K562 (cell line): ENCODE measurements around the gene KIF23. TPM values are rescaled to one million over a fixed set of nuclear protein-coding genes. Genes with fewer than 3 reads are reported as not detected.

Source experiments
- ATAC-seq: fragments of 200-7000 bp; cut with Tn5 transposase; 3 replicates; pipeline ENCODE4 v1.9.1; 2020; ENCODE audit warnings: moderate library complexity
- BruUV-seq: library from RNA; stranded (reverse); fragments of 400-500 nt; replicated peaks from 2 replicates; lab custom pipeline; 2021; lab: Mats Ljungman, UMichigan
- CTCF ChIA-PET: fragments of 300-600 bp; formaldehyde crosslinking; extraction: SDS; loops from one replicate; lab custom pipeline; 2021; ENCODE audit warnings: low intra/inter-chr PET ratio; lab: Yijun Ruan, JAX
- POLR2A ChIA-PET: fragments of 300-600, 350-650 bp; sonication (Branson Sonifier 250); formaldehyde crosslinking; extraction: SDS; loops from one replicate; lab custom pipeline; 2021; ENCODE audit warnings: antibody characterized with exemption, inconsistent platforms; lab: Yijun Ruan, JAX
- DNase-seq, 4 experiments: peaks; one replicate each; pipeline versions ENCODE4 v3.0.0 to v3.0.0-alpha.2; 2011 to 2018; ENCODE audit warnings: low spot score in 3 of 4, mixed read lengths in 3 of 4; ENCODE audit errors: extremely low read depth in 1 of 4
- FAIRE-seq: peaks from 2 replicates; lab custom pipeline; 2011; peaks lifted over from hg19 to GRCh38; lab: Jason Lieb, UNC
- H2AFZ ChIP-seq: 2 replicates; pipeline ENCODE4 v1.6.0; 2011; ENCODE audit warnings: low read depth, low read length, control low read depth, inconsistent platforms
- H3K27ac ChIP-seq: fragments of 200-600 bp; 3 replicates; pipeline ENCODE4 v1.8.0; 2011; ENCODE audit warnings: low read depth, mild to moderate bottlenecking, control low read depth, inconsistent platforms, low read length, moderate library complexity, mixed read lengths; ENCODE audit errors: extremely low read depth
- H3K27me3 ChIP-seq, 2 experiments: fragments of 300-600 bp in 1 of 2; 2 replicates in 1 of 2; 3 replicates in 1 of 2; pipeline versions ENCODE4 v1.6.0 to v1.8.0; 2011; ENCODE audit warnings: inconsistent platforms in 2 of 2, low read length in 2 of 2, mild to moderate bottlenecking in 1 of 2, mixed read lengths in 1 of 2, moderate library complexity in 1 of 2; ENCODE audit not compliant: control insufficient read depth in 2 of 2, insufficient read depth in 2 of 2
- H3K36me3 ChIP-seq: fragments of 300-600 bp; 3 replicates; pipeline ENCODE4 v1.8.0; 2011; ENCODE audit warnings: mild to moderate bottlenecking, low read length, inconsistent platforms; ENCODE audit not compliant: control insufficient read depth, insufficient read depth
- H3K4me1 ChIP-seq, 2 experiments: fragments of 200-600 bp in 1 of 2; replicated peaks in 1 of 2; 2 replicates in 1 of 2; 3 replicates in 1 of 2; pipeline versions ENCODE4 v1.5.1 to v1.8.0; 2011; ENCODE audit warnings: inconsistent platforms in 2 of 2, low read length in 2 of 2, mild to moderate bottlenecking in 1 of 2, mixed read lengths in 1 of 2, moderate library complexity in 1 of 2; ENCODE audit not compliant: control insufficient read depth in 2 of 2, insufficient read depth in 2 of 2
- H3K4me2 ChIP-seq: 2 replicates; pipeline ENCODE4 v1.6.1; 2011; ENCODE audit warnings: low read length, control low read depth, inconsistent platforms, mixed read lengths; ENCODE audit not compliant: insufficient read depth
- H3K4me3 ChIP-seq: fragments of 200-600 bp; sonication (generic), shearing (Covaris generic); 2 replicates; pipeline ENCODE4 v1.5.1; 2016; ENCODE audit warnings: control low read depth, inconsistent platforms
- H3K79me2 ChIP-seq: fragments of 200-600 bp; 3 replicates; pipeline ENCODE4 v1.8.0; 2011; ENCODE audit warnings: low read length, inconsistent platforms; ENCODE audit not compliant: control insufficient read depth, insufficient read depth
- H3K9ac ChIP-seq, 2 experiments: 2 replicates each; pipeline versions ENCODE4 v1.6.0 to v1.6.1; 2011; ENCODE audit warnings: low read depth in 2 of 2, low read length in 2 of 2, control low read depth in 1 of 2, inconsistent platforms in 1 of 2, mild to moderate bottlenecking in 1 of 2, mixed read lengths in 1 of 2; ENCODE audit not compliant: insufficient read depth in 1 of 2
- H3K9me1 ChIP-seq: one replicate; pipeline ENCODE4 v1.6.0; 2011; ENCODE audit warnings: inconsistent platforms, mild to moderate bottlenecking, low read length, moderate library complexity; ENCODE audit not compliant: control insufficient read depth, insufficient read depth
- H3K9me3 ChIP-seq: replicated peaks from 2 replicates; pipeline ENCODE4 v1.5.1; 2011; ENCODE audit warnings: low read depth, low read length, inconsistent platforms; ENCODE audit not compliant: control insufficient read depth, insufficient read depth
- H4K20me1 ChIP-seq: replicated peaks from 2 replicates; pipeline ENCODE4 v1.6.1; 2011; ENCODE audit warnings: low read length, inconsistent platforms, mixed read lengths; ENCODE audit not compliant: control insufficient read depth, insufficient read depth
- BHLHE40 ChIP-seq: IDR thresholded peaks from 2 replicates; pipeline ENCODE4 v1.6.1; 2011; ENCODE audit warnings: low read length, improper control_type of control experiment
- CCAR2 ChIP-seq: fragments of 200-400 bp; formaldehyde crosslinking; IDR thresholded peaks from 2 replicates; pipeline ENCODE4 v1.6.1; 2017; ENCODE audit warnings: mild to moderate bottlenecking, low read depth, low read length
- ELK3 ChIP-seq: fragments of 450-650 bp; formaldehyde crosslinking; IDR thresholded peaks from 2 replicates; pipeline ENCODE4 v1.4.0; 2020; ENCODE audit warnings: mild to moderate bottlenecking
- HCFC1 ChIP-seq: IDR thresholded peaks from 2 replicates; pipeline ENCODE4 v1.6.1; 2012; ENCODE audit warnings: low read depth, low read length, improper control_type of control experiment
- HMG20B ChIP-seq: fragments of 250-450 bp; sonication (Bioruptor Pico); IDR thresholded peaks from 2 replicates; pipeline ENCODE4 v1.5.0; 2021; ENCODE audit warnings: mild to moderate bottlenecking
- KDM4B ChIP-seq, 2 experiments: fragments of 450-650 bp in 1 of 2; sonication (generic) in 1 of 2; IDR thresholded peaks; 2 replicates each; pipeline ENCODE4 v1.6.1; 2016 to 2017; ENCODE audit warnings: borderline replicate concordance in 2 of 2, antibody characterized with exemption in 1 of 2, low read depth in 1 of 2, mild to moderate bottlenecking in 1 of 2
- NFE2L1 ChIP-seq: fragments of 450-650 bp; IDR thresholded peaks from 2 replicates; pipeline ENCODE4 v1.6.1; 2016; ENCODE audit warnings: missing genetic modification characterization, low read depth, mild to moderate bottlenecking, missing compliant biosample characterization, moderate library complexity, borderline replicate concordance
- THRB ChIP-seq: fragments of 450-650 bp; formaldehyde crosslinking; conservative IDR thresholded peaks from 2 replicates; pipeline ENCODE4 v1.4.0; 2022; ENCODE audit warnings: mild to moderate bottlenecking, missing genetic modification characterization
- ZBTB11 ChIP-seq, 3 experiments: fragments of 200-800 bp in 1 of 3; fragments of 250-450 bp in 1 of 3; fragments of 450-650 bp in 1 of 3; sonication (Bioruptor Pico) in 1 of 3; sonication (Bioruptor generic) in 1 of 3; formaldehyde crosslinking in 1 of 3; IDR thresholded peaks; 2 replicates each; pipeline versions ENCODE4 v1.6.1 to v1.8.0; 2016 to 2022; ENCODE audit warnings: mild to moderate bottlenecking in 2 of 3, missing genetic modification characterization in 2 of 3, missing compliant biosample characterization in 1 of 3, moderate library complexity in 1 of 3
- ZNF277 ChIP-seq: fragments of 250-450 bp; sonication (Bioruptor Pico); IDR thresholded peaks from 2 replicates; pipeline ENCODE4 v1.8.0; 2022; ENCODE audit warnings: inconsistent platforms, mild to moderate bottlenecking, moderate library complexity, borderline replicate concordance
- WGBS: fragments of 100-300 bp; shearing (Covaris generic); methylation state at CpG from one replicate; pipeline ENCODE4 v1.1.6; 2016; ENCODE audit warnings: low coverage, mixed read lengths; ENCODE audit not compliant: insufficient coverage; ENCODE audit errors: missing lambda C conversion rate; 5-methylcytosine and 5-hydroxymethylcytosine counted together
- in situ Hi-C: fragments of 300-500 bp; cut with MboI; formaldehyde crosslinking; loops from 4 replicates; pipeline ENCODE4 v1.15.0; 2018; ENCODE audit warnings: inconsistent platforms, mixed read lengths
- intact Hi-C: fragments of 100-400 bp; cut with micrococcal nuclease; formaldehyde crosslinking; loops from 2 replicates; pipeline ENCODE4 v1.14.2; 2022
- polyA plus RNA-seq, 8 experiments: library from polyadenylated mRNA; depleted of rRNA in 4 of 8; stranded (reverse) in 5 of 8; unstranded in 3 of 8; fragments of >200 nt; fragmentation: Nextera tagmentation in 2 of 8; fragmentation: Illumina TruSeq in 1 of 8; extraction: Ambion mirVana in 2 of 8; extraction: Trizol in 1 of 8; gene quantifications; 2 replicates each; pipeline versions ENCODE4 v1.2.1 to v1.2.3, GENCODE V29; 2011 to 2014; ENCODE audit warnings: inconsistent platforms in 1 of 8, missing spikeins in 1 of 8
- total RNA-seq, 7 experiments: library from RNA; depleted of rRNA in 6 of 7; stranded (reverse); fragments of >200 nt in 6 of 7; fragmentation: Illumina TruSeq in 2 of 7; extraction: Trizol in 2 of 7; gene quantifications; 2 replicates each; pipeline versions ENCODE4 v1.2.1 to v1.2.3, GENCODE V29; 2011 to 2021; ENCODE audit warnings: low replicate concordance in 1 of 7

Gene KIF23
- total and polyA plus RNA-seq, 9 of the 15 experiments (the other 6 are each of a cell fraction or from before 2014, with no cell fraction given): 29.4 to 58.2 (median 41.9) TPM

GRCh38 chr15:69462493-69463181 lies 48.5 kb downstream of the KIF23 start:
- 0% methylated on average over 31 of the region's 46 CpGs for WGBS
- ATAC-seq (peak; percentile 96), DNase-seq (peak; percentile 96 to 98 (median 97)), FAIRE-seq (peak; percentile 95)
- peak overlapping the region; percentile 90 to 92 for H3K9ac ChIP-seq
- peak overlapping the region; percentile 97 for H2AFZ ChIP-seq
- intact Hi-C loops: loop anchor here (2.0 to 10.0 kb wide), 3 partner anchors 48 to 638 kb away; partner anchors contain the start of genes GLCE and KIF23
- H3K9me3 ChIP-seq: no peaks in the 10 kb centered on the region
- peak overlapping the region; percentile 86 for H3K4me2 ChIP-seq
- H3K9me1 ChIP-seq: no peaks in the 10 kb centered on the region
- CTCF ChIA-PET: no interaction called here
- peaks cover 6% of the 10 kb centered on the region; the same call in 2 of the 3 replicates for H3K79me2 ChIP-seq
- H3K27me3 ChIP-seq: no peaks in the 10 kb centered on the region
- H4K20me1 ChIP-seq: no peaks in the 10 kb centered on the region; the same call in 1 of the 2 replicates
- peaks cover 12 to 27% of the 10 kb centered on the region in 2 experiments; a peak in 4 of 5 replicates for H3K4me1 ChIP-seq
- BruUV-seq: no TSS peak
- no peaks in the 10 kb centered on the region for H3K36me3 ChIP-seq
- peak overlapping the region; percentile 45 for H3K4me3 ChIP-seq
- H3K27ac ChIP-seq: peak overlapping the region; percentile 92
- in situ Hi-C loops: no loop called here
- POLR2A ChIA-PET: interaction anchor here (0.6 to 3.8 kb wide), 9 partner anchors 9 to 678 kb away, joined by 3 to 127 read pairs (median 3); partner anchors contain the start of genes KIF23 and RPLP1
- TF ChIP-seq NFE2L1 (tag): no peak
- TF ChIP-seq ZNF277 (CRISPR knock-in tag): no peak
- 0 out of 2 replicates have a peak, but pooled peaks have one; percentile 23 for TF ChIP-seq HCFC1
- TF ChIP-seq HMG20B: no peak
- TF ChIP-seq ZBTB11 (CRISPR knock-in tag; IDR thresholded peaks at IDR 0.05): no peak
- TF ChIP-seq CCAR2: no peak
- TF ChIP-seq THRB (CRISPR knock-in tag): no peak
- no peak for TF ChIP-seq KDM4B (IDR thresholded peaks at IDR 0.05; ENCODE audit: borderline replicate concordance in 2 of 2, low read depth in 1 of 2)
- no peak for TF ChIP-seq ELK3 (CRISPR knock-in tag)
- peak; percentile 43; the same call in 1 of the 2 replicates for TF ChIP-seq BHLHE40
